Measurements from ENCODE around the gene RCVRN.
A peak's percentile ranks its signal among the peaks of the same experiment; 100 is the strongest.

The RCVRN gene

GRCh38 chr17:9895923-9896322 is 9.1 kb downstream of the RCVRN start:
- DNase-seq, result no peak

GRCh38 chr17:9894231-9894630 is 10.8 kb downstream of the RCVRN start:
- no peak for DNase-seq

DNA sequence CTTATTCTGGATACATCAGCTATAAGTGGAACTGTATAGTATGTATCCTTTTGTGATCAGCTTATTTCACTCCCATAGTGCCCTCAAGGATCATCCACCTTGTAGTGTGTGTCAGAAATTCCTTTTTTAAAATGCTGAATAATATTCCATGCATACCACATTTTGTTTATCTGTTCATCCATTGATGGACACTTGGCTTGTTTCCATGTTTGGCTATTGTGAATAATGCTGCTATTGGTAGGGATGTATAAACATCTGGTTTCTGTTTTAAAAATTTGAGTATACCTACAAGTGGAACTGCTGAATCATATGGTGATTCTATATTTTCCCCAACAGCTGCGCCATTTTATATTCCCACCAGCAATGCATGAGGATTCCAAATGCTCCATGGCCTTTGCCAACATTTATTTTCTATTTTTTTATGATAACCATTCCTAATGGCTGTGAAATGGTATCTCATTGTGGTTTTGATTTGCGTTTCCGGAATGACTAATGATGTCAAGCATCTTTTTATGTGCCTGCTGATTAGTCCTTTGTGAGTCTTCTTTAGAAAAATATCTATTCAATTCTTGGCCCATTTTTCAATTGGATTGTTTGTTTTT is 11.6 kb downstream of the RCVRN start:
- DNase-seq, result no peak

- DNase-seq, result peak; percentile 62
These were observed 14.9 kb downstream of the RCVRN start for GRCh38 chr17:9890124-9890523.

DNA sequence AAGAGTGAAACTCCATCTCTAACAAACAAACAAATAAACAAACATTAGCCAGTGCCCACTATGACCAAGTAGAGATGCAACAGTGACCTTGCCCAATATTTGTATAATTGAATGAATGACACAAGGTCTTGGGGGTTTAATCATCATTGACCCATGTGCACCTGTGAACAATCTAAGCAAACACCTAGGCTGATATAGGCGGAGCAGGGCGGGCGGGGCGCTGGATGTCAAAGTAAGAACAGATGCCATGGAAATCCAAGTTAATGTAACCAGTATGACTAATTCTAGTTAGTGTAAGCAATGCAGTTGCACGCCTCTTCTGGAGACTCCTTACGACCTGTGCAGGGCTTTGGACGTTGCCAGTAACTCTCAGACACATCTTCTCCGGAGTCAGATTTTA is 17.6 kb downstream of the RCVRN start:
- no peak for DNase-seq

DNA sequence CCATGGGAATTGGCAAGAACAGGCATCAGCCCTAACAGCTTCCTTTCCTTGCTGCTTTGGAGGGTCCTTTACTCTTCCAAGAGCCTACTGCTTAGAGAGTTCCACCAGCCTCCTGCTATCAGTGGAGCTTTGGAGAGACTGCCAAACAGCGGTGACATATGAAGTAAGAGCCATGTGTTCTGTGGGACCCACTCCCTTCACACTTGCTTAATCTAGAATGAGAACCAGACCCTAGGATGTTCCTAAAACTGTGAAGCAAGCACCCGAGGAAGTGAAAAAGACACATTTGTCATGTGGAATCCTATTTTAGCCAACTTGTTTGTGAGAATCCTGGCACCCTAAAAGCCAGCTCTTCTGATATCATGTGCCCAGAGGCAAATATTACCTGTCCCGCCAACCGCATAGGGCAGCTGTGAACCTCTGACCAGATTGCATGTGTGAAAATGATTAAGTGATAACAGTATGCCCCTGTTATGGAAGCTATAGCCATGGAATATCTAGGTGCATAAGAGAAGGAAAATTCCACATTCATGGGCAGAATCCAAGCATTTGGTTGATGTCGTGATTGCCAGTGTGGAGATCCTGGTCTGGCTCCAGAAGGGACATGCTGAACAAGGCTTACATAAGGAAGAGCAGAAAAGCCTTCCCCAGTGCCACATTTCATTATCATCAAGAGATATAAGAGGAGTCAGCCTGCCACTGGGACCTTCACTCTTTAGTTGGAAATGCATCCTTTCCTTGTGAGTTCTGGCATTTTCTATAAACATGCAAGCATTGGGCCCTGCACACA is 18.7 kb downstream of the RCVRN start:
- DNase-seq, result no peak

DNA sequence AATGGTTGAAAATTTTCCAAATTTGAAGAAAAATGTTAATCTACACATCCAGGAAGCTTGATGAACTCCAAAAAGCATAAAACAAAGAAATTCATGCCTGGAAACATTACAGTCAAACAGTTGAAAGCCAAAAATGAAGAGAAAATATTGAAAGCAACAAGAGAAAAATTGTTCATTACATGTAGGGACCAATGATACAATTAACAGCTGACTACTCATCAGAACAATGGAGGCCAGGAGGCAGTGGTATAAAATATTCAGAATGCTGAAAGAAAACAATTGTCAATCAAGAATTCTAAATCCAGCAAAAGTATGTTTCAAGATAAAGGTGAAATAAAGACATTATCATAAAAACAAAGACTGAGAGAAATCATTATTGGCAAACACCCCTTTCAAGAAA is 21.6 kb downstream of the RCVRN start:
- DNase-seq, result no peak

DNA sequence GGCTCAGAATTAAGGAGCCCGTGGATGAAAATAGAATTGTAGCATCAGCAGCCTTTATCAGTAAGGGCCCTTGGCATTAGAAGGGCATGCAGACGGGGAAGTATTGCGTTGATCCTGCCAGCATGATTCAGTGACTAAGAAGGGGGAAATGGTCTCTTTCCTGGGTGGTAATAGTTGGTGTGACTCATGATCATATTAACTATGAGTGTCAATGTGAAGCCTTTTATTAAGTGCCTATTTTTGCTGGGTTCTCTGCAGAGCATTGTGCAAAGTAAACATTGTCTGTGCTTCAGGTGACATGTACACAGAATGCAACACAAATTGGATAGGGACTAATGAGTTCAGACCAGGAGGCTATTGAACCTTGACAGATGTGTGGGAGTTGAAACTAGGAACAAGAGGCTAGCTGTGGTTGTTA is 24.5 kb downstream of the RCVRN start:
- no peak for DNase-seq

DNA sequence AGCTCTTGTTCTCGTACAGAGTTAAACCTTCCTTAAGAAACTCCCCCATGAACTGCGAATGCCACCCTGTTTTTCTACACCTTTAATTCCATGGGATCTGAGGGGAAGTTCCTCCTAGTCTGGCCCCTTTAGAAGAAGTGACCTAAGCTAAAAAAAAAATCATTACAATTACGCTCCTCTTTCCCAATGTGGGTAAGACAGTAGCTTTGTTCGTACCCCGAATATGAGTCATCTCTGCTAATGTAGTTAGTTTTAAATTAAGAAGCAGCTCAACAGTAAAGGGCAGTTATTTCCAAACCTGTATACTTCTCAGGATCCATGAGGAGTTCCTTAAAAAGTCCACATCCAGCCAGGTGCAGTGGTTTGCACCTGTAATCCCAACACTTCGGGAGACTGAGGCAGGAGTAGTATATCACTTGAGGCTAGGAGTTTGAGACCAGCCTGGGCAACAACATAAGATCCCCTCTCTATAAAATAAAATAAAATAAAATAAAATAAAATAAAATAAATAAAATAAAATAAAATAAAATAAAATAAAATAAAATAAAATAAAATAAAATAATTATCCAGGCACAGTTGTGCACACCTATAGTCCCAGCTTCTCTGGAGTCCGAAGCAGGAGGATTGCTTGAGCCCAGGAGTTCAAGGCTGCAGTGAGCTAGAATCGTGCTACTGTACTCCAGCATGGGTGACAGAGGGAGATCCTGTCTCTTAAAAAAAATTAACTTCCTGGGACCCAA is 26.1 kb downstream of the RCVRN start:
- no peak for DNase-seq

DNA sequence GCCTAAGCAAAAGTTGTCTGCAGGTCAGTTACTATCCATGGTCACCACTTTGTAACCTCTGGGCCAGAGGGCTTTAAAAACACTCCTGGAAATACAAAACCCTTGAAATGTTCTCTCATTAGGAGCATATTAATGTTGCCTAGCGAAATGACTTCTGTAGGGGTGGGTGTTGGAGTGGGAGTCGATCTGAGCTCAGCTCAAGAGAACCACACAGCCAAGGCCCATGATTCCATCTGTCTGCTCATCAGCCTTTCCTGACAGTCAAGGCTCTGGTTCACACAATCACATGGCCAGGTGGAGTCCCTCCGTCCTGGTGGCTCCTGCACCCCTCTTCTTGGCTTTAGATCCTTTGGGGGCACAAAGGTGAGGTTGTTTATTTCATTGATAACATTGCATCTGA is 26.7 kb downstream of the RCVRN start:
- DNase-seq, result no peak

DNA sequence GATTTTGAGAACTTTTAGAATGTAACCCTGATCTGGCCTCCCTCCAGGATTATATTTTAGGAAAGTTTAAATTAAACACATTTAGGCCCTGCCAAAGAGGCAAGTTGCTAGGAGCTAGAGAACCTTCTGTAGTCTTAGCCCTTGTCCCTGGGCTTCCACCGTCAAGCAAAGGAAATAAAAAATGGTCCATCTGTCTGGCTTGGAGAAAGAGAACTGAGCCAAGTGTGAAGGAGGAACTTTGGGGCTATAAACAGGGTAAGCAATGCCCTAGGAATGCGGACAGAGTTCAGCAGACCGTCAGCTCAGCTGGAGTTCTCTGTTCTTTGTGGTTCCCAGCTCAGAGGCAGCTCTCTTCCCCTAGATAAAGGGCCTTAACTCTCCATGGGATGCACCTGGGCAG is 29.6 kb downstream of the RCVRN start:
- no peak for DNase-seq

GRCh38 chr17:9874722-9875121 is 30.3 kb downstream of the RCVRN start:
- DNase-seq, result no peak

DNA sequence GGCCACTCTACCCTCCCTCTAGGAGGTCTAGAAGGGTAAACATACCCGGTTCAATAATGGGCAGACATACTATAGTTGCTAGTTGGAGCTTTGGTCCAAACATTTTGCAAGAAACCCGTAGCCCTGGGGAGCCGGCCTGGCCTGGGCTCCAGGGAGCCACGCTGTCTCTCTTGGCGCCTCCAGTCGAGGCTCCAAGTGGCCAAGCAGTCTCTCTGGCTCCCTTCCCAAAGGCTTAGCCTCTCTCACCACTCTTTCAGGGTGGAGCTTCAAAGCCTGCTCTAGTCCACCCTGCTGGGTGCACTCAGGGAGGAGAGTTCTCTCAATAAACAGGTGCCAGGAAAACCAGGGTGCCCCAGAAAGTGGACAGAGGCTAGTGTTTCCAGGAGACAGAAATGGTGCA is 32.2 kb downstream of the RCVRN start:
- no peak for DNase-seq

DNA sequence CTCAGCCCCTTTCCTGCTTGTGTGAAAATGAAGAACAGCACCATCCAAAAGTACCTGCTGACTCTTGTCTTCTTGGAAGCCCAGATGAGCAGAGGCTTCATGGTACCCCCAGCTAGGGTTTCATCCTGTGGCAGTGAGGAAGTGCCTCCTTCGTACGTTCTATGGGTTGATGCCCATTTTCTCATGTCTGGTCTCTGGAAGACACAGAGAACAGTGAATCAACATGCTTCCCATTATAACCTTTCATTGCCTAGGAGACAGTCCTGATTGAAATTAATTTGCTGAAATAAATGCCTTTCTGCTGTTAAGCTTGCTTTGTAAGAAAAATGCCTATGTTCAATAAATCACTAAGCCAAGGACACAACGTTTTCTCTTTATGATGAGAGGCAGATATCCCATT is 36.5 kb downstream of the RCVRN start:
- no peak for DNase-seq

- no peak for DNase-seq
These were observed 39.5 kb downstream of the RCVRN start for GRCh38 chr17:9865586-9865985.

- DNase-seq, result no peak
These were observed 42.1 kb downstream of the RCVRN start for GRCh38 chr17:9862949-9863348.

DNA sequence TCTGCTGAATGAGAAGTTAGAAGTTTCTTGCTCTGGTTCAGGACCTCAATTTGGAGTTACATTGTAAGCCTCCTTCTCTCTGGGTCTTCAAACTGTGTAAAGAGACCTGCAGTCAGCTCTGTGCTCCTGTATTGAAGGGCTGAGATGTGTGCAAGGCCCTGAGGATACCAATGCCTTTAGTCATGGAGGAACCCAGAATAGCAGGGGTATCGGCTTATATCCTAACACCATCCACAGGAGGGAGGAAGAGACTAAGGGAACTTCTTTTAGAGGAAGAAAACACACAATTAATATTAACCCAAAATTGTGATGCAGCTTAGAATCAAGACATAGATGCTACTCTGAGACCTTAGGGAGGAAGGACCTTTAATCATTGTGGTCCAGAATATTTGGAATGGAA is 42.9 kb downstream of the RCVRN start:
- no peak for DNase-seq

GRCh38 chr17:9860851-9861250 is 44.2 kb downstream of the RCVRN start:
- DNase-seq, result no peak

DNA sequence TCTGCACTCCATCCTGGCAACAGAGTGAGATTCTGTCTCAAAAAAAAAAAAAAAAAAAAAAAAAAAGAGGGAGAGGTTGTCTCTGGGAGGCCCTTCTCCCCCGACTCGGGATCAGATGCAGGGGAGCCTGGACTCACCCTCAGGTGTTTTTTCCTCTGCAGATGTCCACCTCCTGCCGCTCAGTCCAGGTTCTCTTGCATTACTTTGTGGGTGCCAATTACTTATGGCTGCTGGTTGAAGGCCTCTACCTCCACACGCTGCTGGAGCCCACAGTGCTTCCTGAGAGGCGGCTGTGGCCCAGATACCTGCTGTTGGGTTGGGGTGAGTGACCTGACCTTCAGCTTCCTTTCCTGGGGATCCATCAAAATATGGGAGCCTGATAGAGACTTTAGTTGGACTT is 45.3 kb downstream of the RCVRN start:
- DNase-seq, result no peak

DNA sequence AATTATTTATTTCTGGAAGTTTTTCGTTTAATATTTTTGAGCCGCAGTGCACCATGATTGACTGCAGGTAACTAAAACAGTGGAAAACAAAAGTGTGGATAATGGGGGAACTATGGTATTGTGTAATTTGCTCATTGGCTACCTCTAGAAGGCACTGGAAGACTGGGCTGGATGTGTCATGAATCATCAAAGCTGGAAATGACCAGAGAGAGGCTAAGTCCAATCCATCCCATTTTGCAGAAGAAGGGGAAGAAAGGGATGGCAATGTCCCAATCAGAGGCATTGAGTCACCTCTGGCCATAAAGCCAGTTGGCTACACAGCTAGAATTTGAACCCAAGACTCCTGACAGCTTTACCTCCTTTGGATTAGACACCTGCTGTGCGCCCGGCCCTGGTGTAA is 50.0 kb downstream of the RCVRN start:
- DNase-seq, result no peak

- DNase-seq, result no peak
These were observed 50.8 kb downstream of the RCVRN start for GRCh38 chr17:9854255-9854654.

GRCh38 chr17:9850151-9850550 is 54.9 kb downstream of the RCVRN start:
- DNase-seq, result no peak

Measured in activated CD8-positive, alpha-beta memory T cell treated with anti-CD3 and anti-CD28 coated beads, Interleukin-2, amount 50 U/mL, for 48 hours (primary cell).